HEK293 (cell line): ENCODE data around the gene LACTBL1.
"Not testable (repeated sequence)": the region's sequence is repeated elsewhere in the genome, so short reads cannot be mapped to it uniquely, and the experiment has no call there.

Source experiments
- BCL11B ChIP-seq: fragments of 450-650 bp; formaldehyde crosslinking; IDR thresholded peaks from 2 replicates; pipeline ENCODE4 v1.5.1; 2016; ENCODE audit warnings: low read depth, missing biosample characterization, missing genetic modification characterization
- CTCF ChIP-seq: fragments of 450-650 bp; formaldehyde crosslinking; IDR thresholded peaks from 2 replicates; pipeline ENCODE4 v1.5.1; 2016; ENCODE audit warnings: missing biosample characterization, missing genetic modification characterization
- MEIS1 ChIP-seq: sonication (generic); formaldehyde crosslinking; IDR thresholded peaks from 2 replicates; pipeline ENCODE4 v1.8.1; 2022; ENCODE audit warnings: missing genetic modification reagents, mild to moderate bottlenecking, borderline replicate concordance
- TSHZ1 ChIP-seq: fragments of 450-650 bp; formaldehyde crosslinking; IDR thresholded peaks from 2 replicates; pipeline ENCODE4 v1.5.1; 2016; ENCODE audit warnings: missing biosample characterization, missing genetic modification characterization, borderline replicate concordance
- YY1 ChIP-seq: fragments of 450-650 bp; formaldehyde crosslinking; IDR thresholded peaks from 2 replicates; pipeline ENCODE4 v1.5.1; 2018; ENCODE audit warnings: missing biosample characterization, missing genetic modification characterization
- ZFP41 ChIP-seq: fragments of 450-650 bp; formaldehyde crosslinking; IDR thresholded peaks from 2 replicates; pipeline ENCODE4 v1.5.1; 2016; ENCODE audit warnings: missing biosample characterization, missing genetic modification characterization, borderline replicate concordance
- ZNF10 ChIP-seq: fragments of 450-650 bp; formaldehyde crosslinking; IDR thresholded peaks from 2 replicates; pipeline ENCODE4 v1.5.1; 2017; ENCODE audit warnings: missing biosample characterization, missing genetic modification characterization
- ZNF610 ChIP-seq: fragments of 450-650 bp; formaldehyde crosslinking; IDR thresholded peaks from 2 replicates; pipeline ENCODE4 v1.5.1; 2016; ENCODE audit warnings: missing biosample characterization, missing genetic modification characterization, borderline replicate concordance
- ZNF830 ChIP-seq: fragments of 450-650 bp; IDR thresholded peaks from 2 replicates; pipeline ENCODE4 v1.5.0; 2018; ENCODE audit warnings: missing biosample characterization, missing genetic modification characterization, low read depth, mild to moderate bottlenecking, moderate library complexity

- TF ChIP-seq CTCF; MEIS1 (CRISPR knock-in tag); TSHZ1; YY1 (tag by site-specific recombination); ZNF610 (tag by site-specific recombination); BCL11B (tag by site-specific recombination); ZNF10 (tag by site-specific recombination); ZNF830 (tag by site-specific recombination); ZFP41 (tag by site-specific recombination): not testable (repeated sequence)
Measured at GRCh38 chr1:22997528-22997927, 24.9 kb upstream of the LACTBL1 start.
